Karpas-422 (cell line): ENCODE data around the gene IRF7. TPM values are rescaled to one million over a fixed set of nuclear protein-coding genes. Genes with fewer than 3 reads are reported as not detected.

Source experiments
- DNase-seq: peaks from one replicate; pipeline ENCODE4 v3.0.0-alpha.2; 2015
- H2AFZ ChIP-seq: fragments of 200-600 bp; sonication (generic); 2 replicates; pipeline ENCODE4 v1.6.1; 2014; ENCODE audit warnings: antibody characterized with exemption, low read length, mixed read lengths
- H3K27ac ChIP-seq: fragments of 200-600 bp; sonication (generic); 2 replicates; pipeline ENCODE4 v1.5.1; 2014; ENCODE audit warnings: mild to moderate bottlenecking, low read length, moderate library complexity
- H3K27me3 ChIP-seq: fragments of 200-600 bp; sonication (generic); 2 replicates; pipeline ENCODE4 v1.6.1; 2014; ENCODE audit warnings: low read length, mixed read lengths
- H3K36me3 ChIP-seq: fragments of 200-600 bp; sonication (generic); 2 replicates; pipeline ENCODE4 v1.6.1; 2014; ENCODE audit warnings: low read length, mixed read lengths; ENCODE audit not compliant: insufficient read depth
- H3K4me1 ChIP-seq: fragments of 200-600 bp; sonication (generic); 2 replicates; pipeline ENCODE4 v1.6.1; 2014; ENCODE audit warnings: mild to moderate bottlenecking, low read length, mixed read lengths
- H3K4me2 ChIP-seq: fragments of 200-600 bp; sonication (generic); 2 replicates; pipeline ENCODE4 v1.6.1; 2014; ENCODE audit warnings: low read length, low read depth, mild to moderate bottlenecking; ENCODE audit not compliant: poor library complexity, severe bottlenecking
- H3K4me3 ChIP-seq: fragments of 200-600 bp; sonication (generic); 2 replicates; pipeline ENCODE4 v1.5.1; 2014; ENCODE audit warnings: mild to moderate bottlenecking, antibody characterized with exemption, low read length, mixed read lengths
- H3K79me2 ChIP-seq: fragments of 200-600 bp; sonication (generic); 2 replicates; pipeline ENCODE4 v1.6.1; 2014; ENCODE audit warnings: mild to moderate bottlenecking, low read length, mixed read lengths
- H3K9ac ChIP-seq: fragments of 200-600 bp; sonication (generic); 2 replicates; pipeline ENCODE4 v1.6.0; 2014; ENCODE audit warnings: low read length
- H3K9me2 ChIP-seq: fragments of 200-600 bp; sonication (generic), shearing (Covaris generic); replicated peaks from 2 replicates; pipeline ENCODE4 v1.6.0; 2014; ENCODE audit warnings: mild to moderate bottlenecking, low read length, moderate library complexity; ENCODE audit not compliant: insufficient read depth
- H3K9me3 ChIP-seq: fragments of 300-700, 200-600 bp; sonication (generic); 2 replicates; pipeline ENCODE4 v1.6.1; 2014; ENCODE audit warnings: low read length, mixed read lengths
- H4K20me1 ChIP-seq: fragments of 200-600 bp; sonication (generic); 2 replicates; pipeline ENCODE4 v1.6.1; 2014; ENCODE audit warnings: mild to moderate bottlenecking, antibody characterized with exemption, low read length, low read depth; ENCODE audit not compliant: insufficient read depth
- total RNA-seq: library from RNA; depleted of rRNA; stranded (reverse); fragments of >200 nt; shearing (Covaris generic); gene quantifications from 2 replicates; pipeline ENCODE4 v1.2.3, GENCODE V29; 2014; ENCODE audit warnings: low replicate concordance

IRF7 gene
- total RNA-seq, 1 experiment from 2014 or later: 34.6 TPM

DNA sequence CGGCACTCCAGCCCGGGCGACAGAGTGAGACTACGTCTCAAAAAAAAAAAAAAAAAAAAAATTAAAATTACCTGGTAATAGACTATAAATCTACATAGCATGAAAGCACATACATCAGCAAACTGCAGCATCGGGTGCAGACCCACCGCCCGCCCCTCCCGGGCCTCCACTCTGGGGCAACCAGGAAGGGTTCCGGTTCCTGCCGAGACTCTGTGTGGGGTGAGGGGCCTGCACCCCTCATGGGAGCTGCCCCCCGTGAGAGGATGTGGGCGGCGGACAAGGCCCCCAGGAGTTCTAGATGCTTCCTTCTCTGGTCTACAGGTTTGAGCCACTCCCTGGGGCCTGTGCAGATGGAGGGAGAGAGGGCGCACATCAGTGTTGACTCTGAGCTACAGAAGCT, 30.5 kb upstream of the IRF7 start:
- Histone ChIP-seq H3K36me3 (peaks cover 6% of the 10 kb centered on the region; the same call in 1 of the 2 replicates), H3K27ac (peak overlapping the region; percentile 68)
- DNase-seq: no peak

GRCh38 chr11:645536-645935, 29.8 kb upstream of the IRF7 start:
- no peaks in the 10 kb centered on the region for H3K9me2 ChIP-seq
- no peak overlapping the region for H3K4me3 ChIP-seq
- H4K20me1 ChIP-seq: no peaks in the 10 kb centered on the region
- no peak overlapping the region for H3K4me2 ChIP-seq
- peaks cover 13% of the 10 kb centered on the region for H3K4me1 ChIP-seq
- no peak for DNase-seq
- H3K36me3 ChIP-seq: peaks cover 6% of the 10 kb centered on the region; the same call in 1 of the 2 replicates
- H3K27me3 ChIP-seq: no peaks in the 10 kb centered on the region
- H3K27ac ChIP-seq: 0 out of 2 replicates have a peak overlapping the region, but pooled peaks have one; percentile 68
- H3K79me2 ChIP-seq: no peaks in the 10 kb centered on the region
- H2AFZ ChIP-seq: no peak overlapping the region
- H3K9ac ChIP-seq: no peak overlapping the region
- no peaks in the 10 kb centered on the region for H3K9me3 ChIP-seq

More for the DNA sequence above, 30.5 kb upstream of the IRF7 start:
- Histone ChIP-seq H3K9ac (no peak overlapping the region), H3K9me3 (no peaks in the 10 kb centered on the region), H3K79me2 (no peaks in the 10 kb centered on the region), H3K4me2 (no peak overlapping the region), H3K4me3 (no peak overlapping the region), H3K4me1 (peaks cover 13% of the 10 kb centered on the region), H4K20me1 (no peaks in the 10 kb centered on the region), H2AFZ (no peak overlapping the region), H3K27me3 (no peaks in the 10 kb centered on the region), H3K9me2 (no peaks in the 10 kb centered on the region)

DNA sequence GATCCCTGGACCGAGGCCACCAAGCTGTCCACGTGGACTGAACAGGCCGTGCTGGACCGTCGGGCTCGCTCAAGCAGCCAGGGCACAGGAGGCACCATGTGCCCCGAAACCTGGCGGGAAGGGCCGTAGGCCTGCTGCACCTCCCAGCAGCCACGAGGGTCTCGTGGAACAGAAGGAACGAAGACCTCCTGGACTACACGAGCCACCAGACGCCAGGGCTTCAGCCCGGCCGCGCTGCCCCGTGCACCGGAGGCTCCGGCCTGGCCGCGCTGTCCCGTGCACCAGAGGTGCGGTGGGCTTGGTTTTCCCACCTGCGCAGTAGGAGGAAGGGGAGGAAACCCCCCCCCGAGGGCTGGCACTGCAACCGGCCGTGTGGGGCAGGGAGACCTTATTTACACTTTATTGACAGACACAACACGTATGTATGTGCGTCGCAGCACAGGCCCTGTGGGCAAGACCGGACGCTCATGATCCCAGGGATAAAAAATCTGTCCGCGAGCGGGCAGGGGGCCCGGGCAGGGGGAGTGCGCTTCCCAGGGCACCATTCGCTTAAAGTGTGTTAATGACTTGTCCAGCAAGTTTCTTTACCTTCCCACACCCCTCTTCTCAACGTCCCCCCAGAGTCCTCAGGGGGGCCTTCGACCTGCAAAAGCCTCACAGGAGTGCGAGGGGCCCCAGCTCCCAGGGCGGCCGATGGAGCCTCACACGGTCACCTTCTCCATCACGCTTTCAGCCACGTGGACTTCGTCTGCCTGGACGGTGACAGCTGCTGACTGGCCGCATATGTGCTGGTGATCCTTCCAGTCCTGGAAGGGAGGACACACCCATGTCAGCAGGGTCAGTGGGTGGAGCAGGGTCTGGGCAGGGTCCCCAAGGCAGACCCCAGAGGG, 28.3 kb upstream of the IRF7 start:
- Histone ChIP-seq H3K27ac (no peak overlapping the region), H3K9ac (no peak overlapping the region), H3K27me3 (no peaks in the 10 kb centered on the region), H4K20me1 (no peaks in the 10 kb centered on the region), H3K4me3 (no peak overlapping the region), H3K36me3 (peaks cover 6% of the 10 kb centered on the region; the same call in 1 of the 2 replicates), H3K4me1 (peaks cover 13% of the 10 kb centered on the region), H3K4me2 (no peak overlapping the region), H3K79me2 (no peaks in the 10 kb centered on the region), H3K9me3 (no peaks in the 10 kb centered on the region), H2AFZ (no peak overlapping the region), H3K9me2 (no peaks in the 10 kb centered on the region)
- no peak for DNase-seq

DNA sequence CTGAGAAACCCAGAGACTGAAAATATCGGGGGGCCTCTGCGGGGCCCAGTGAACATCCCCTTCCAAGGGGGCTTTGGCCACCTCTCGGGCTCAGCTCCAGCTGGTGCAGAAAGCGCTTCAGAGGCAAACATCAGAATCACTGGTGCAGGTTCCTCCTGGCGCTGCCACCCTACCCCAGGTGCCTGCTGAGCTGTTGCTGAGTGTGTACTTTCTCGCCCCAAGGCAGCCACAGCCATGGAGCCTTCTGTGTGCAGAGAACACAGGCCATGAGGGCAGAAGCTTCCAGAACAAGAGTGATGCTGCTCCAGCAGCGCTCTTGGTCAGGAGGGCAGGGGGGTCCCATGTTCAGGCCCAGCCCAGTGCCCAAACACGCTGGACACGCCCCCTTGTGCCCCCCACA, 27.6 kb upstream of the IRF7 start:
- no peak overlapping the region for H3K9ac ChIP-seq
- H3K9me2 ChIP-seq: no peaks in the 10 kb centered on the region
- peaks cover 6% of the 10 kb centered on the region; the same call in 1 of the 2 replicates for H3K36me3 ChIP-seq
- H3K4me1 ChIP-seq: peaks cover 13% of the 10 kb centered on the region
- H4K20me1 ChIP-seq: no peaks in the 10 kb centered on the region
- DNase-seq: no peak
- no peaks in the 10 kb centered on the region for H3K9me3 ChIP-seq
- no peak overlapping the region for H3K27ac ChIP-seq
- H2AFZ ChIP-seq: no peak overlapping the region
- no peaks in the 10 kb centered on the region for H3K79me2 ChIP-seq
- H3K4me3 ChIP-seq: no peak overlapping the region
- H3K27me3 ChIP-seq: no peaks in the 10 kb centered on the region
- H3K4me2 ChIP-seq: no peak overlapping the region

- Histone ChIP-seq H3K9ac (no peak overlapping the region), H3K9me3 (no peaks in the 10 kb centered on the region), H3K4me2 (no peak overlapping the region), H3K36me3 (peaks cover 6% of the 10 kb centered on the region; the same call in 1 of the 2 replicates), H3K27ac (no peak overlapping the region), H2AFZ (no peak overlapping the region), H3K9me2 (no peaks in the 10 kb centered on the region), H3K27me3 (no peaks in the 10 kb centered on the region), H3K4me1 (peaks cover 13% of the 10 kb centered on the region), H3K4me3 (no peak overlapping the region), H4K20me1 (no peaks in the 10 kb centered on the region), H3K79me2 (no peaks in the 10 kb centered on the region)
- no peak for DNase-seq
Observed at GRCh38 chr11:641806-642370, 26.1 kb upstream of the IRF7 start.

DNA sequence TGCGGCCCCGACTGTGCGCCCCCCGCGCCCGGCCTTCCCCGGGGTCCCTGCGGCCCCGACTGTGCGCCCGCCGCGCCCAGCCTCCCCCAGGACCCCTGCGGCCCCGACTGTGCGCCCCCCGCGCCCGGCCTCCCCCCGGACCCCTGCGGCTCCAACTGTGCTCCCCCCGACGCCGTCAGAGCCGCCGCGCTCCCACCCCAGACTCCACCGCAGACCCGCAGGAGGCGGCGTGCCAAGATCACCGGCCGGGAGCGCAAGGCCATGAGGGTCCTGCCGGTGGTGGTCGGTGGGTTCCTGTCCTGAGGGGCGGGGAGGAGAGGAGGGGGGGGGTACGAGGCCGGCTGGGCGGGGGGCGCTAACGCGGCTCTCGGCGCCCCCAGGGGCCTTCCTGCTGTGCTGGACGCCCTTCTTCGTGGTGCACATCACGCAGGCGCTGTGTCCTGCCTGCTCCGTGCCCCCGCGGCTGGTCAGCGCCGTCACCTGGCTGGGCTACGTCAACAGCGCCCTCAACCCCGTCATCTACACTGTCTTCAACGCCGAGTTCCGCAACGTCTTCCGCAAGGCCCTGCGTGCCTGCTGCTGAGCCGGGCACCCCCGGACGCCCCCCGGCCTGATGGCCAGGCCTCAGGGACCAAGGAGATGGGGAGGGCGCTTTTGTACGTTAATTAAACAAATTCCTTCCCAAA, 24.4 kb upstream of the IRF7 start:
- Histone ChIP-seq H3K4me1 (no peaks in the 10 kb centered on the region), H3K36me3 (0 out of 2 replicates have a peak, but pooled peaks cover 2% of the 10 kb centered on the region), H3K27ac (no peak overlapping the region), H4K20me1 (no peaks in the 10 kb centered on the region; the same call in 1 of the 2 replicates), H3K27me3 (no peaks in the 10 kb centered on the region), H3K9ac (no peak overlapping the region), H2AFZ (no peak overlapping the region), H3K4me3 (no peak overlapping the region), H3K9me2 (no peaks in the 10 kb centered on the region), H3K79me2 (no peaks in the 10 kb centered on the region), H3K9me3 (no peaks in the 10 kb centered on the region), H3K4me2 (no peak overlapping the region)
- DNase-seq: no peak

- Histone ChIP-seq H4K20me1 (no peaks in the 10 kb centered on the region; the same call in 1 of the 2 replicates), H3K27me3 (no peaks in the 10 kb centered on the region), H3K4me2 (no peak overlapping the region), H3K79me2 (no peaks in the 10 kb centered on the region), H3K36me3 (0 out of 2 replicates have a peak, but pooled peaks cover 2% of the 10 kb centered on the region), H3K9me2 (no peaks in the 10 kb centered on the region), H3K4me1 (no peaks in the 10 kb centered on the region), H3K9me3 (no peaks in the 10 kb centered on the region), H2AFZ (no peak overlapping the region), H3K27ac (no peak overlapping the region), H3K4me3 (no peak overlapping the region), H3K9ac (no peak overlapping the region)
- DNase-seq: no peak
Observed at GRCh38 chr11:639332-639955, 23.7 kb upstream of the IRF7 start.
